ENCODE measurements around the gene NAT10. TPM values are rescaled to one million over a fixed set of nuclear protein-coding genes. Genes with fewer than 3 reads are reported as not detected.

Gene NAT10
- total and polyA plus RNA-seq, 2 experiments from 2014 or later = 44.1 to 58.8 TPM

DNA sequence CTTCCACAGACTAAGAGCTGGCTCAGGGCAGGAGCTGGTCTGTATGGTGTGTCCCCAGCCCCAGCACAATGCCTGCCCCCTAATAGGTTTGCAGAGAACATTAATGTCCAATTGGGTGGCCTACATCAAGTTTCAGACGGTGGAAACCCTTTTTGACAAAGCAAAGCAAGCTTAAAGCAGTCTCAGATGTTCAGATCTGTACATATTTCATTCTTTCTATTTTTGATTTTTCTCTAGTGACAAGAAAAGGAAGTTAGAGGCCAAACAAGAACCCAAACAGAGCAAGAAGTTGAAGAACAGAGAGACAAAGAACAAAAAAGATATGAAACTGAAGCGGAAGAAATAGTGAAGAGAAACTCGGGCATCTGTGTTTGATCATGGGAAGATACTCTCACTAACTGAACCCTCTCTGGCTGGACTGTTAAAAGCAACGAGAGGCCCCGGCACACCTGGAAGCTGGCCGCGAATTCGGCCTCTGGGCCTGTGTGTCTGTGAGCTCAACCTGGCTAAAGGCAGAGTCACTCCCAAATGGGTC, 40.5 kb downstream of the NAT10 start (continued):
- TF ChIP-seq, protein P1, sequence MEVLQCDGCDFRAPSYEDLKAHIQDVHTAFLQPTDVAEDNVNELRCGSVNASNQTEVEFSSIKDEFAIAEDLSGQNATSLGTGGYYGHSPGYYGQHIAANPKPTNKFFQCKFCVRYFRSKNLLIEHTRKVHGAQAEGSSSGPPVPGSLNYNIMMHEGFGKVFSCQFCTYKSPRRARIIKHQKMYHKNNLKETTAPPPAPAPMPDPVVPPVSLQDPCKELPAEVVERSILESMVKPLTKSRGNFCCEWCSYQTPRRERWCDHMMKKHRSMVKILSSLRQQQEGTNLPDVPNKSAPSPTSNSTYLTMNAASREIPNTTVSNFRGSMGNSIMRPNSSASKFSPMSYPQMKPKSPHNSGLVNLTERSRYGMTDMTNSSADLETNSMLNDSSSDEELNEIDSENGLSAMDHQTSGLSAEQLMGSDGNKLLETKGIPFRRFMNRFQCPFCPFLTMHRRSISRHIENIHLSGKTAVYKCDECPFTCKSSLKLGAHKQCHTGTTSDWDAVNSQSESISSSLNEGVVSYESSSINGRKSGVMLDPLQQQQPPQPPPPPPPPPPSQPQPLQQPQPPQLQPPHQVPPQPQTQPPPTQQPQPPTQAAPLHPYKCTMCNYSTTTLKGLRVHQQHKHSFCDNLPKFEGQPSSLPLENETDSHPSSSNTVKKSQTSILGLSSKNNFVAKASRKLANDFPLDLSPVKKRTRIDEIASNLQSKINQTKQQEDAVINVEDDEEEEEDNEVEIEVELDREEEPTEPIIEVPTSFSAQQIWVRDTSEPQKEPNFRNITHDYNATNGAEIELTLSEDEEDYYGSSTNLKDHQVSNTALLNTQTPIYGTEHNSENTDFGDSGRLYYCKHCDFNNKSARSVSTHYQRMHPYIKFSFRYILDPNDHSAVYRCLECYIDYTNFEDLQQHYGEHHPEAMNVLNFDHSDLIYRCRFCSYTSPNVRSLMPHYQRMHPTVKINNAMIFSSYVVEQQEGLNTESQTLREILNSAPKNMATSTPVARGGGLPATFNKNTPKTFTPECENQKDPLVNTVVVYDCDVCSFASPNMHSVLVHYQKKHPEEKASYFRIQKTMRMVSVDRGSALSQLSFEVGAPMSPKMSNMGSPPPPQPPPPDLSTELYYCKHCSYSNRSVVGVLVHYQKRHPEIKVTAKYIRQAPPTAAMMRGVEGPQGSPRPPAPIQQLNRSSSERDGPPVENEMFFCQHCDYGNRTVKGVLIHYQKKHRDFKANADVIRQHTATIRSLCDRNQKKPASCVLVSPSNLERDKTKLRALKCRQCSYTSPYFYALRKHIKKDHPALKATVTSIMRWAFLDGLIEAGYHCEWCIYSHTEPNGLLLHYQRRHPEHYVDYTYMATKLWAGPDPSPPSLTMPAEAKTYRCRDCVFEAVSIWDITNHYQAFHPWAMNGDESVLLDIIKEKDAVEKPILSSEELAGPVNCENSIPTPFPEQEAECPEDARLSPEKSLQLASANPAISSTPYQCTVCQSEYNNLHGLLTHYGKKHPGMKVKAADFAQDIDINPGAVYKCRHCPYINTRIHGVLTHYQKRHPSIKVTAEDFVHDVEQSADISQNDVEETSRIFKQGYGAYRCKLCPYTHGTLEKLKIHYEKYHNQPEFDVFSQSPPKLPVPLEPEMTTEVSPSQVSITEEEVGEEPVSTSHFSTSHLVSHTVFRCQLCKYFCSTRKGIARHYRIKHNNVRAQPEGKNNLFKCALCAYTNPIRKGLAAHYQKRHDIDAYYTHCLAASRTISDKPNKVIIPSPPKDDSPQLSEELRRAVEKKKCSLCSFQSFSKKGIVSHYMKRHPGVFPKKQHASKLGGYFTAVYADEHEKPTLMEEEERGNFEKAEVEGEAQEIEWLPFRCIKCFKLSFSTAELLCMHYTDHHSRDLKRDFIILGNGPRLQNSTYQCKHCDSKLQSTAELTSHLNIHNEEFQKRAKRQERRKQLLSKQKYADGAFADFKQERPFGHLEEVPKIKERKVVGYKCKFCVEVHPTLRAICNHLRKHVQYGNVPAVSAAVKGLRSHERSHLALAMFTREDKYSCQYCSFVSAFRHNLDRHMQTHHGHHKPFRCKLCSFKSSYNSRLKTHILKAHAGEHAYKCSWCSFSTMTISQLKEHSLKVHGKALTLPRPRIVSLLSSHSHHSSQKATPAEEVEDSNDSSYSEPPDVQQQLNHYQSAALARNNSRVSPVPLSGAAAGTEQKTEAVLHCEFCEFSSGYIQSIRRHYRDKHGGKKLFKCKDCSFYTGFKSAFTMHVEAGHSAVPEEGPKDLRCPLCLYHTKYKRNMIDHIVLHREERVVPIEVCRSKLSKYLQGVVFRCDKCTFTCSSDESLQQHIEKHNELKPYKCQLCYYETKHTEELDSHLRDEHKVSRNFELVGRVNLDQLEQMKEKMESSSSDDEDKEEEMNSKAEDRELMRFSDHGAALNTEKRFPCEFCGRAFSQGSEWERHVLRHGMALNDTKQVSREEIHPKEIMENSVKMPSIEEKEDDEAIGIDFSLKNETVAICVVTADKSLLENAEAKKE (CRISPR knock-in tag; IDR thresholded peaks at IDR 0.05) = no peak
- no peak for TF ChIP-seq NANOG (IDR thresholded peaks at IDR 0.05; ENCODE audit: borderline replicate concordance)
- no peak for TF ChIP-seq EZH2phosphoT487 (IDR thresholded peaks at IDR 0.05; ENCODE audit: unreplicated experiment)
- no peak for TF ChIP-seq EZH2 (IDR thresholded peaks at IDR 0.05; ENCODE audit: low read depth, unreplicated experiment)
- TF ChIP-seq, protein P2, sequence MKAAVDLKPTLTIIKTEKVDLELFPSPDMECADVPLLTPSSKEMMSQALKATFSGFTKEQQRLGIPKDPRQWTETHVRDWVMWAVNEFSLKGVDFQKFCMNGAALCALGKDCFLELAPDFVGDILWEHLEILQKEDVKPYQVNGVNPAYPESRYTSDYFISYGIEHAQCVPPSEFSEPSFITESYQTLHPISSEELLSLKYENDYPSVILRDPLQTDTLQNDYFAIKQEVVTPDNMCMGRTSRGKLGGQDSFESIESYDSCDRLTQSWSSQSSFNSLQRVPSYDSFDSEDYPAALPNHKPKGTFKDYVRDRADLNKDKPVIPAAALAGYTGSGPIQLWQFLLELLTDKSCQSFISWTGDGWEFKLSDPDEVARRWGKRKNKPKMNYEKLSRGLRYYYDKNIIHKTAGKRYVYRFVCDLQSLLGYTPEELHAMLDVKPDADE (IDR thresholded peaks at IDR 0.05) = no peak

DNA sequence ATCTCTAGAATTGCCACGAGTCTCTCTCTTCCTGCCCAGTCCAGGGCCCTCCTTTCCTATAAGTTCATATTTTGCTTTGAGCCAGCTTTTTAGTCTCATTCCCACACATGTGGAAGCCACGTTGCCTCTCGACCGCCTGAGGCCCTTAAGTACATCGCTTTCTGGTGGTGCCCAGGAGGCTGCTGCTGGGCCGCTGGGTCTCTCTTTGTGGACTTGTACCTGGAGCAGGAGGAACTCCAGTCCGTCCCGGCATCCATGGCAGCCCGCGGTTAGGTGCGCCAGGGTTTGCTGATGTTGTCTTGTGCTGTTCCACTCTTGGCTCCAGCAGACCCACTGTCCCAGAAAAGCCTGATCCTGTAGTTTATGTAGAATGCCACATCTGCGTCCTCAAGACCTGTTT, 41.0 kb downstream of the NAT10 start:
- Mint-ChIP-seq H3K4me1 (peaks cover 3% of the 10 kb centered on the region; the same call in 1 of the 3 replicates), H3K4me3 (no peak overlapping the region), H3K27ac (no peak overlapping the region), H3K36me3 (ENCODE audit: low read depth) (peaks cover 80% of the 10 kb centered on the region), H3K9me3 (no peaks in the 10 kb centered on the region), H3K27me3 (ENCODE audit: insufficient read depth, low read depth, poor library complexity) (peaks cover 11% of the 10 kb centered on the region)
- Histone ChIP-seq H2AFZ (no peak overlapping the region), H3K4me3 (no peak overlapping the region), H3F3A (replicated peaks; ENCODE audit: low read depth) (0 out of 2 replicates have a peak, but pooled peaks cover 5% of the 10 kb centered on the region), H3K27ac (ENCODE audit: low read depth) (no peak overlapping the region), H4K20me1 (replicated peaks; ENCODE audit: insufficient read depth) (peaks cover 5% of the 10 kb centered on the region; the same call in 1 of the 2 replicates), H3K79me2 (replicated peaks; ENCODE audit: insufficient read depth) (no peaks in the 10 kb centered on the region), H3K4me1 (ENCODE audit: insufficient read depth) (no peaks in the 10 kb centered on the region), H3K4me2 (no peak overlapping the region), H3K9me2 (ENCODE audit: insufficient read depth) (no peaks in the 10 kb centered on the region), H3K27me3 (ENCODE audit: insufficient read depth) (no peaks in the 10 kb centered on the region), H3K36me3 (ENCODE audit: insufficient read depth) (peaks cover 39% of the 10 kb centered on the region)
- ATAC-seq = no peak
- no peak for DNase-seq (ENCODE audit: low spot score)
- TF ChIP-seq ZNF114 (CRISPR knock-in tag; IDR thresholded peaks at IDR 0.05) (no peak), POLR2AphosphoS5 (IDR thresholded peaks at IDR 0.05; ENCODE audit: low read depth) (no peak), EZH2phosphoT487 (IDR thresholded peaks at IDR 0.05; ENCODE audit: unreplicated experiment) (no peak), JUNB (IDR thresholded peaks at IDR 0.05; ENCODE audit: unreplicated experiment) (no peak), STAT1 (IDR thresholded peaks at IDR 0.05; ENCODE audit: unreplicated experiment) (no peak), EZH2 (IDR thresholded peaks at IDR 0.05; ENCODE audit: low read depth, unreplicated experiment) (no peak)
- TF ChIP-seq, protein P3, sequence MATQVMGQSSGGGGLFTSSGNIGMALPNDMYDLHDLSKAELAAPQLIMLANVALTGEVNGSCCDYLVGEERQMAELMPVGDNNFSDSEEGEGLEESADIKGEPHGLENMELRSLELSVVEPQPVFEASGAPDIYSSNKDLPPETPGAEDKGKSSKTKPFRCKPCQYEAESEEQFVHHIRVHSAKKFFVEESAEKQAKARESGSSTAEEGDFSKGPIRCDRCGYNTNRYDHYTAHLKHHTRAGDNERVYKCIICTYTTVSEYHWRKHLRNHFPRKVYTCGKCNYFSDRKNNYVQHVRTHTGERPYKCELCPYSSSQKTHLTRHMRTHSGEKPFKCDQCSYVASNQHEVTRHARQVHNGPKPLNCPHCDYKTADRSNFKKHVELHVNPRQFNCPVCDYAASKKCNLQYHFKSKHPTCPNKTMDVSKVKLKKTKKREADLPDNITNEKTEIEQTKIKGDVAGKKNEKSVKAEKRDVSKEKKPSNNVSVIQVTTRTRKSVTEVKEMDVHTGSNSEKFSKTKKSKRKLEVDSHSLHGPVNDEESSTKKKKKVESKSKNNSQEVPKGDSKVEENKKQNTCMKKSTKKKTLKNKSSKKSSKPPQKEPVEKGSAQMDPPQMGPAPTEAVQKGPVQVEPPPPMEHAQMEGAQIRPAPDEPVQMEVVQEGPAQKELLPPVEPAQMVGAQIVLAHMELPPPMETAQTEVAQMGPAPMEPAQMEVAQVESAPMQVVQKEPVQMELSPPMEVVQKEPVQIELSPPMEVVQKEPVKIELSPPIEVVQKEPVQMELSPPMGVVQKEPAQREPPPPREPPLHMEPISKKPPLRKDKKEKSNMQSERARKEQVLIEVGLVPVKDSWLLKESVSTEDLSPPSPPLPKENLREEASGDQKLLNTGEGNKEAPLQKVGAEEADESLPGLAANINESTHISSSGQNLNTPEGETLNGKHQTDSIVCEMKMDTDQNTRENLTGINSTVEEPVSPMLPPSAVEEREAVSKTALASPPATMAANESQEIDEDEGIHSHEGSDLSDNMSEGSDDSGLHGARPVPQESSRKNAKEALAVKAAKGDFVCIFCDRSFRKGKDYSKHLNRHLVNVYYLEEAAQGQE (IDR thresholded peaks at IDR 0.05; ENCODE audit: unreplicated experiment) = no peak
